ENCODE results near the gene RPTOR.

Gene RPTOR

DNA sequence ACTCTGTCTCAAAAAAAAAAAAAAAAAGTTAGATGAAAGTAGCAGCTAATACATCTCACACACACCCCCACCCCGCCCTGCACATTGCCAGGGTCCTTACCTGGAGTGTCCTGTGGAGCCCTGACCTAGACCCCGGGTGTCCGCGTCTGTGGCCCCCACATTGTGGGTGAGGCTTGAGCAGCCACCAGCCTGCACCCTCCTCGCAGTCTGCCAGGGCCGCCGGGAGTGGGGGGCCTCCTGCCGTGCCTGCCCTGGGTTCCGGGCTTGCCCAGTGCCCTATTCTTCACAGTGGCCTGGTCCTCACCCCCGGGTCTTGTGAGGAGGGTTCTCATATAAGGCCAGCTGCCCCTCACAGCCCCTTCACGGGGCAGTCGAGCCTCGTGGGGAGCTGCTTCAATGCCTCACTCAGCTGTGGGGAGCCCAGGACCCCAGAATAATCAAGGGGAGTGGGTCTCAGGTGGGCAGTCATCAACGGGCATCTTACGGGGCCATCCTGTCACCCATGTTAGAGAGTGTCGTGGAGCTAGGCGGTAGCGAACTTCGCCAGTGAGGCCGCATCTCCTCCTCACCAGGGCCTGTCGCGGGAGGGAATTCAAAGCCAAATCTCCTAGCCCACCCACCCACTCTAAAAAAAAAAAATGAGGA, 361.1 kb downstream of the RPTOR start:
- DNase-seq, result no peak

DNA sequence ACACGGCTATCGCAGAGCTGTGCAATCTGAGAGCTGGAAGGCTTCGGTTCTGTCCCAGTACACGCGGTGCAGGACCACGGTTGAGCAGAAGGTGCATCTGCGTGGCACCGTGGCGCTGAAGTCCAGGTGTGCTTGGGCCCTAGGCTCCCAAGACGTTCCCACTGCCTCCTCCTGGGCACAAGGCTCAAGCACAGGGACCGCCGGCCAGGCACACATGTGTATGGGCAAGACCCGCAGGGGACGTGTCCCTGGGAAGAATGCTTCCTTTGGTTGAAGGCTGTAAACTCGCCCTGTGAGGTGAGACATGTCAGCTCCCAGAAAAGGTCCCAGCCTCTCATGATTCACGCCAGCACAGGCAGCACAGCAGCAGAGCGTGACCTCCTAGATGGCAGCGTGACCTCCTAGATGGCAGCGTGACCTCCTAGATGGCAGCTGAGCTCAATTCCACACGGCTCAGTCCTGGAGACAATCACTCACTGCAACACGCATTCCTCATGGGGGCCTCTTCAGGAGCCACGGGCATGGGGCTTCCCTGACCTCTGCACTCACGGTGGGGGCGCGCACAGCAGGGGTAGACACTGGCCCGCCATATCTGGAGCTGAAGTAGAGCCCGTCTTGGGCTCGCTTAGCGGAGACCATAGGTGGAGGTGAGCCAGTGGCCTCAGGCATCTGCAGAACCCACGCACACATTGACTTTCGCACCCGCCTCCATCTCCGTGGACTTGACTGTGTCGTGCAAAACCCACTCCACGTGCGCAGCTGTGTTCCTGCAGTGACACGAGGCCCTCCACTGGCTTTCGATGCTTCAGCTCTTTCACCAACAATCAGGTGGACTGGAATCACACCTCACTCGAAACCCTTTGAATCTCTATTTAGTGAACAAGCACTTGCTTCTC, 362.0 kb downstream of the RPTOR start:
- no peak for DNase-seq

- no peak for DNase-seq
These were observed 362.6 kb downstream of the RPTOR start for GRCh38 chr17:80907281-80907680.

DNA sequence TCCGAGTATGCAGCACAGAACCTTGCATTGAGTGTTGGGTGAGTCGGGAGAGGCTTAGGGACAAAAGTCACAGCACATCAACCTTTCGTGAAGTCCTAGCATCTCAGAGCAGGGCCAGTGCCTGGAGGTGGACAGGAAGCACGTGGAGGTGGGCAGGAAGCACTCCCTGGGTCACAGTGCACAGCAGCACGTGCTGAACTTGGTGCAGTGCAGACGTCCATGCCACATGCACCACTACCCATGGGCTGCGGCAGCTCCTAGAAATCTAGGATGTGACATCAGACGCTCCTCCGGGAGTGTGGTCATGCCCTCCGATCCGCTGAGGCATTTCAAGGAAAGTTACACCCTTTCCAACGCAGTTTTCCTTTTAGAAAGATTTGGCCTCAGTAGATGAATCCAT, 363.6 kb downstream of the RPTOR start:
- DNase-seq, result no peak

GRCh38 chr17:80908776-80909175, 364.1 kb downstream of the RPTOR start:
- DNase-seq, result no peak

GRCh38 chr17:80909635-80910034, 365.0 kb downstream of the RPTOR start:
- DNase-seq, result no peak

GRCh38 chr17:80910043-80910442, 365.4 kb downstream of the RPTOR start:
- DNase-seq, result no peak

- DNase-seq, result no peak
These were observed 367.8 kb downstream of the RPTOR start for GRCh38 chr17:80912476-80912875.

DNA sequence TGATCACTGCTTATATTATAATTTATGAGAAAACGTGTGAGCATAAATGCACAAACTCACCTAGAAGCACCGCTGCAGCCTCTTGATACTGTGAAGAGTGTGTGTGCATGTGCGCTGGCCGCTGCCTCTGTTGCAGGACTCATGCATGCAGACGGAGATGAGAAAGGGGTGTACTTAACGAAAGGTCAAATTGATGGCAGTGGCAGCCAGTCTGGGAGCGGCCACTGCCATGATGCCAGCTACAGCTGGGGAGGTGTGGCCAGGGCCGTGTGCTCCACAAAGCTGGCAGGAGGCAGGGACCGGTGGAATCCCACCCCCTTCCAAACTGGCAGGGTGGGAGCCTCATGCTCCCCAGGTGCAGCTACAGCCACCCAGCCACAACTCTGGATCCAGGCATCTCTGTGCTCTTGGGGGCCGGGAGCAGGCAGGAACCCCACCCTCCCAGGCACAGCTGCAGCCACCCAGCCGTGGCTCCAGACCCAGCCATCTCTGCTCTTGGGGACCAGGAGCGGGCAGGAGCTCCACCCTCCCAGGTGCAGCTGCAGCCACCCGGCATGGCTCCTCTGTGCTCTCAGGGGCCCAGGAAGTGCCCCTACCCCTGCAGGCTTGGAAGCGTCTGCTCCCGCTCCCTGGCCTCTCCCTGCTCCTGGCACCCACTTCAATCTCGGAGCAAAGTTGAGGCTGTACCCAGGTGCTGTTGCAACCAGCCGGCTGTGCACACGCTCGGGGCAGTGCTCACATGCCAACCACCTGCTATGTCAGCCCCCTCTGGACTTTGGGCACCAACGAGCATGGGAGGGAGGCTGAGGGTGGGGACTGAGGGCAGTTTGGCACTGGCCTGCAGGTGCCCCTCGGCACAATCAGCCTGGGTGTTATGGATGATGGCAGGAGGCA, 369.5 kb downstream of the RPTOR start:
- DNase-seq, result no peak

- no peak for DNase-seq
These were observed 371.6 kb downstream of the RPTOR start for GRCh38 chr17:80916246-80916645.

DNA sequence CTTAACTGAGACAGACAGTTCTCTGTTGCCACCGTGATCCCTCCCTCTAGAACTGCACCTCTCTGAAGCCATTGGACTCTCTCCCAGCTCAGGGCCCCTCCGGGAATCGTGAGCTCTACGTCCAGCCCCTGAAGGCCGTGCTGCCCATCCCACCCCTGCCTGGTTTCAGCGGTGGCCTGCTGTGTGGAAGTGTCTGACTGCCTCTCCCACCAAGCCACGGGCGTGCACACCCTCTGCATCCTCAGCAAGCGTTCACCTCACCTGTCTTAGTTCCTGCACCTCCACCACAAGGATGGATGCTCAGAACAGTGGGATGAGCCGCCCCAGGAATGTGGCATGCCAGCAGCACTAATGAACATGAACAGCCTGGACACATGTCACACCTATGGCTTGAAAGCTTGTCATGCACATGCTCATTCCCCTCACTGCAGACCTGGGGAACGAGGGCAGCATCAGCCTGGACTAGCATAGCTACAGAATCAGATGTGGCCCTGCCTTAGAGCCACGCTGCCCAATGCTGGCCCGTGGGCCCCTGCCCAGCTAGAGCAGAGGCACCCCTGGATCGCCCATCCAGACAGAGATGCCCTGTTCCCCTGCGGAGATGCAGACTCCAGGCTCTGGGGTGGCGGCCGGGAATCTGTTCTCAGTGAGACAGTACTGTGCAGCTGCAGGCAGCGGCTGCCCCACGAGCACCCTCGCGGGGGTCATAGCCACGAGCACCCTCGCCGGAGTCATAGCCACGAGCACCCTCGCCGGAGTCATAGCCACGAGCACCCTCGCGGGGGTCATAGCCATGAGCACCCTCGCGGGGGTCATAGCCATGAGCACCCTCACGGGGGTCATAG, 373.3 kb downstream of the RPTOR start:
- no peak for DNase-seq

DNA sequence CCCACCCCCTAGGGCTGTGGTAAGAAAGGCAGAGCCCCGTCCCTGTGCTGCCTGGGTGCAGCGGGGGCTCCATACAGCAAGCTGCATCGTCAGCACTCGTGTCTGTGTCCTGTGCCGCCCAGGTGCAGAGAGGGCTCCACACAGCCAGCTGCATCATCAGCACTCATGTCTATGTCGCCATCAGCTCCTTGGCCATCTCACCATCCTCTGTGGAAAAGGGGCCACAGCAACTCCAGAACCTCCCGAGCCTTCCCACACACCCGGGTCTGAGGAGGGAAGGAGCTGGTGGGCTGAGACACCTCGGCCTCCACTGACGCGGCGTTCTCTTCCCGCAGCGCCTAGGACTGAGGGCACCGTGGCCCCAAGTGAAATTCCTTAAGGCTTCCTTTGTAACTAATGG, 374.1 kb downstream of the RPTOR start:
- DNase-seq, result no peak

GRCh38 chr17:80919331-80920311, 375.0 kb downstream of the RPTOR start:
- DNase-seq, result no peak

- no peak for DNase-seq
These were observed 375.8 kb downstream of the RPTOR start for GRCh38 chr17:80920441-80920840.

- DNase-seq, result no peak
These were observed 376.5 kb downstream of the RPTOR start for GRCh38 chr17:80921159-80921558.

- no peak for DNase-seq
These were observed 377.3 kb downstream of the RPTOR start for GRCh38 chr17:80921741-80922579.

GRCh38 chr17:80922580-80923160, 378.0 kb downstream of the RPTOR start:
- no peak for DNase-seq

DNA sequence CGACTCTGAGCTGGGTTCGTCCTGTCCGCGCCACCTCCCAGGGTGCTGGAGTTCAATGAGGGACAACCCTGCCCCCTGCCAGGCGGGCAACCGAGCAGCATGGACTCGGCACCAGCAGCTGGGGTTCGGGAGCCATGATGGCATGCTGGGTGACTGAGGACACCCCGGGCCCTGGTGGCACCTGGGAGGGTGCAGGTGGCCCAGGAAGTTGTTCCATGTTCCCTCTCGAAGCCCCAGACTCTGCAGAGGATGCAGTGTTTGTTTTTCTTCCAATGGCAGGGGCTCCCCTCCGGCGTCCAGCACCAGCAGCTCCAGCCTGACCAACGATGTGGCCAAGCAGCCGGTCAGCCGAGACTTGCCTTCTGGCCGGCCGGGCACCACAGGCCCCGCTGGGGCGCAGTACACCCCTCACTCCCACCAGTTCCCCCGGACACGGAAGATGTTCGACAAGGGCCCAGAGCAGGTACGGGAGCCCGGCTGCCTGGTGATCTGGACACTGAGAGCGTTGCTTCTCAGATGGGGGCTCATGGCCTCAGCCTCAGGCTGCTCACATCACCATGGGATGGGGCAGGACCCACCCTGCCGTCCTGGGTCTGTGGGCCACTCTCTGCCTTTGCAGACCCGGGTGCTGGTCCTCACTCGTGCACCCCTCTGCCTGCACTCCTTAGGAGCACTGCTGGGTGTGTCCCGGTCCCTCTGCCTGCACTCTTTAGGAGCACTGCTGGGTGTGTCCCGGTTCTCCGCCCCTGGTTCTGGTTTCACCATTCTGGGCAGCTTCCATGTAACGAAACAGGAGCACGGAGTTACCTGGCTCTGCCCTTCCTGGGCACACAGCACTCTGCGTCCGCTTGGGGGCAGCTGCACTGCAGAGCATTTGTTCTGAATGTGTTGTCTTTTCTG, 378.8 kb downstream of the RPTOR start:
- DNase-seq, result no peak
